GM12892 (cell line): ENCODE data around the gene SRRT.

Source experiments
- POLR2A ChIP-seq: IDR thresholded peaks from 2 replicates; pipeline ENCODE4 v1.6.1; 2011; ENCODE audit warnings: low read depth, low read length, control low read depth
- POLR2AphosphoS5 ChIP-seq: IDR thresholded peaks from 2 replicates; pipeline ENCODE4 v1.6.1; 2011; ENCODE audit warnings: low read depth, low read length, control low read depth
- TAF1 ChIP-seq: IDR thresholded peaks from 2 replicates; pipeline ENCODE4 v1.6.1; 2011; ENCODE audit warnings: low read depth, mild to moderate bottlenecking, control low read depth, low read length, borderline replicate concordance

GRCh38 chr7:100908512-100908911, 33.6 kb downstream of the SRRT start:
- TF ChIP-seq POLR2A (no peak), POLR2AphosphoS5 (no peak), TAF1 (no peak)
